Caco-2 (cell line): ENCODE measurements around the gene RD3L. TPM values are rescaled to one million over a fixed set of nuclear protein-coding genes. Genes with fewer than 3 reads are reported as not detected.

Source experiments
- BruUV-seq: library from RNA; stranded (reverse); fragments of 400-500 nt; replicated peaks from 2 replicates; lab custom pipeline; 2021; lab: Mats Ljungman, UMichigan
- CTCF ChIA-PET: fragments of 300-600 bp; sonication (Branson Sonifier 250); formaldehyde crosslinking; loops from one replicate; lab custom pipeline; 2022; ENCODE audit warnings: antibody characterized with exemption; lab: Charles Lee
- POLR2A ChIA-PET: fragments of 300-600 bp; sonication (Branson Sonifier 250); formaldehyde crosslinking; loops from one replicate; lab custom pipeline; 2022; ENCODE audit warnings: antibody characterized with exemption; lab: Charles Lee
- DNase-seq, 2 experiments: peaks; one replicate each; pipeline versions ENCODE4 v3.0.0 to v3.0.0-alpha.2; 2020 to 2022
- H3K27me3 ChIP-seq: replicated peaks from 2 replicates; pipeline ENCODE4 v1.6.0; 2011; ENCODE audit warnings: low read length; ENCODE audit not compliant: control insufficient read depth, insufficient read depth
- H3K36me3 ChIP-seq: 2 replicates; pipeline ENCODE4 v1.5.1; 2011; ENCODE audit warnings: low read length; ENCODE audit not compliant: control insufficient read depth, insufficient read depth
- H3K4me1 ChIP-seq: fragments of 250-450 bp; sonication (Bioruptor Pico); 2 replicates; pipeline ENCODE4 v1.5.1; 2020; ENCODE audit warnings: mild to moderate bottlenecking
- H3K4me3 ChIP-seq: 2 replicates; pipeline ENCODE4 v1.5.1; 2011; ENCODE audit warnings: low read depth, mild to moderate bottlenecking, control low read depth, low read length
- H3K9me3 ChIP-seq: fragments of 250-450 bp; sonication (Bioruptor Pico); 2 replicates; pipeline ENCODE4 v1.5.1; 2020; ENCODE audit warnings: mild to moderate bottlenecking, moderate library complexity
- H3K27ac Mint-ChIP-seq: one replicate; pipeline ENCODE4 v1.8.0; 2022; ENCODE audit warnings: mixed read lengths; ENCODE audit not compliant: unreplicated experiment
- H3K27me3 Mint-ChIP-seq: one replicate; pipeline ENCODE4 v1.8.0; 2022; ENCODE audit warnings: mixed read lengths; ENCODE audit not compliant: insufficient read depth, unreplicated experiment
- H3K36me3 Mint-ChIP-seq: one replicate; pipeline ENCODE4 v1.8.0; 2022; ENCODE audit warnings: mild to moderate bottlenecking, mixed read lengths; ENCODE audit not compliant: insufficient read depth, unreplicated experiment
- H3K4me1 Mint-ChIP-seq: one replicate; pipeline ENCODE4 v1.8.0; 2022; ENCODE audit warnings: low read depth, mixed read lengths; ENCODE audit not compliant: unreplicated experiment
- H3K4me3 Mint-ChIP-seq: one replicate; pipeline ENCODE4 v1.8.0; 2022; ENCODE audit warnings: mild to moderate bottlenecking, moderate library complexity, mixed read lengths; ENCODE audit not compliant: unreplicated experiment
- H3K9me3 Mint-ChIP-seq: one replicate; pipeline ENCODE4 v1.8.0; 2022; ENCODE audit warnings: mixed read lengths; ENCODE audit not compliant: unreplicated experiment
- CTCF ChIP-seq, 2 experiments: fragments of 200-600 bp in 1 of 2; IDR thresholded peaks; 1 replicate in 1 of 2; 2 replicates in 1 of 2; pipeline versions ENCODE4 v1.5.1 to v1.8.0; 2011 to 2022; ENCODE audit warnings: antibody characterized with exemption in 1 of 2, control low read depth in 1 of 2, inconsistent platforms in 1 of 2, low read depth in 1 of 2, low read length in 1 of 2, mild to moderate bottlenecking in 1 of 2, moderate library complexity in 1 of 2; ENCODE audit not compliant: insufficient read depth in 1 of 2, severe bottlenecking in 1 of 2, unreplicated experiment in 1 of 2
- intact Hi-C: fragments of 100-400 bp; cut with micrococcal nuclease; formaldehyde crosslinking; loops from one replicate; pipeline ENCODE4 v1.10.0; 2022; ENCODE audit not compliant: unreplicated experiment
- total RNA-seq: library from RNA; stranded (reverse); gene quantifications from 2 replicates; pipeline ENCODE4 v1.2.3, GENCODE V29; 2022

The RD3L gene
- total RNA-seq, 1 experiment from 2014 or later, result not detected

DNA sequence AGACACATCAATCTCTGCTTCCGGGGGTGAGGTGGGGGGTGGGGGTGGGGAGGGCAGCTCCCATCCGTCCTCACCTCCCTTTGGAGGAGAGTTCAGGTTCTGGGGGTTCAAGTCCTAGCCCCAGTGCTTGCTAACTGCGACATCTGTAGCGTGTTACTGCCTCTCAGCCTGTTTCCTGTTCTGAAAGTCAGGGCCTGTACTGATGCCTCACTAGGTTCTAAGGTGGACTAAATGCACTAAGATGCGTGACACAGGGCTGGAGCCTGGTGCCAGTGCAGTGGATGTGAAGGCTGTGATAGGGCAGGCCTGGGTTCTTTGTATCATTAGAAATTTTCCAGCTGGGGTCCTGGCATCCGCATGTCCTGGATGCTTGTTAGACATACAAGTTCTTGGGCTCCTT lies 31.3 kb downstream of the RD3L start:
- no peak overlapping the region for H3K4me3 Mint-ChIP-seq
- no peak overlapping the region for H3K27ac Mint-ChIP-seq
- TF ChIP-seq CTCF (IDR thresholded peaks at IDR 0.05; ENCODE audit: insufficient read depth in 1 of 2, low read depth in 1 of 2, low read length in 1 of 2, severe bottlenecking in 1 of 2, unreplicated experiment in 1 of 2), result no peak
- intact Hi-C loops, result loop anchor here (1.0 kb wide), 2 partner anchors 63 to 103 kb away; no protein-coding TSS in a partner anchor
- Histone ChIP-seq H3K9me3 (no peaks in the 10 kb centered on the region), H3K27me3 (no peaks in the 10 kb centered on the region), H3K4me3 (no peak overlapping the region), H3K36me3 (no peaks in the 10 kb centered on the region; the same call in 1 of the 2 replicates), H3K4me1 (no peaks in the 10 kb centered on the region)
- POLR2A ChIA-PET, result interaction anchor here (0.5 kb wide), 1 partner anchor 124 kb away, joined by 3 read pairs; no protein-coding TSS in a partner anchor
- CTCF ChIA-PET, result interaction anchor here (0.6 to 1.9 kb wide), 4 partner anchors 10 to 106 kb away, joined by 3 to 46 read pairs (median 8); partner anchors contain the start of gene RD3L
- no TSS peak for BruUV-seq
- H3K27me3 Mint-ChIP-seq, result no peaks in the 10 kb centered on the region
- no peak for DNase-seq
- peaks cover 22% of the 10 kb centered on the region for H3K36me3 Mint-ChIP-seq
- no peaks in the 10 kb centered on the region for H3K9me3 Mint-ChIP-seq
- peaks cover 6% of the 10 kb centered on the region for H3K4me1 Mint-ChIP-seq

DNA sequence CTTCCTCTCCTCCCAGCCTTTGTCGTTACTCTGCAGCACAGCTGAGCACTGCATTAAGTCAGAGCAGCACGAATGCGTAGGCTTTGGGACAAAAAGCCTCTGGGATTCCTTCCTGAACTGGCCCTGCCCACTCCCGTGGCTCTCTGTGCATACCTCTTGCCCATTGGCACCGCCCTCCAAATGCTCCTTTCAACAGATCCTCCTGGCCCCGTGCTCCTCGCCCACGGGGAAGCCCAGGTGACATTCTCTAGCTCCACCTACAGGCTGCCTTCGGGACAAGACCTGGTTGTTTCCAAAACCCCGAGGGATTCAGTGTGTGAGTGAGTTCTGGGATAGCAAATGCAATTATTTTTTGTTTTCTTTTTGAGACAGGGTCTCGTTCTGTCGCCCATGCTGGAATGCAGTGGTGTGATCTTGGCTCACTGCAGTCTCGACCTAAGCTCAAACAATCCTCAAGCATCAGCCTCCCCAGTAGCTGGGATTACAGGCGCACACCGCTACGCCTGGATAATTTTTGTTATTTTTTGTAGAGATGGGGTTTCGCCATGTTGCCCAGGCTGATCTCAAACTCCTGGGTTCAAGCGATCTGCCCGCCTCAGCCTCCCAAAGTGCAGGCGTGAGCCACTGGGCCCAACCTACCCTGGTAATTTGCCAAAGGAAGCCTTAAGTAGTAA lies 31.9 kb downstream of the RD3L start:
- Histone ChIP-seq H3K27me3 (no peaks in the 10 kb centered on the region), H3K4me1 (no peaks in the 10 kb centered on the region), H3K9me3 (no peaks in the 10 kb centered on the region), H3K36me3 (no peaks in the 10 kb centered on the region; the same call in 1 of the 2 replicates), H3K4me3 (no peak overlapping the region)
- Mint-ChIP-seq H3K9me3 (no peaks in the 10 kb centered on the region), H3K36me3 (peaks cover 16% of the 10 kb centered on the region), H3K27ac (peak overlapping the region; percentile 35), H3K4me1 (peaks cover 6% of the 10 kb centered on the region), H3K27me3 (no peaks in the 10 kb centered on the region), H3K4me3 (peak overlapping the region; percentile 15)
- ChIA-PET CTCF (interaction anchor here (0.6 to 1.9 kb wide), 6 partner anchors 10 to 105 kb away, joined by 3 to 46 read pairs (median 5); partner anchors contain the start of gene RD3L), POLR2A (interaction anchor here (0.5 kb wide), 1 partner anchor 123 kb away, joined by 3 read pairs; no protein-coding TSS in a partner anchor)
- intact Hi-C loops, result loop anchor here (1.0 kb wide), 2 partner anchors 62 to 102 kb away; no protein-coding TSS in a partner anchor
- peak; percentile 83 to 89 for TF ChIP-seq CTCF (IDR thresholded peaks at IDR 0.05; ENCODE audit: insufficient read depth in 1 of 2, low read depth in 1 of 2, low read length in 1 of 2, severe bottlenecking in 1 of 2, unreplicated experiment in 1 of 2)
- no TSS peak for BruUV-seq
- peak; percentile 80 to 84 for DNase-seq

DNA sequence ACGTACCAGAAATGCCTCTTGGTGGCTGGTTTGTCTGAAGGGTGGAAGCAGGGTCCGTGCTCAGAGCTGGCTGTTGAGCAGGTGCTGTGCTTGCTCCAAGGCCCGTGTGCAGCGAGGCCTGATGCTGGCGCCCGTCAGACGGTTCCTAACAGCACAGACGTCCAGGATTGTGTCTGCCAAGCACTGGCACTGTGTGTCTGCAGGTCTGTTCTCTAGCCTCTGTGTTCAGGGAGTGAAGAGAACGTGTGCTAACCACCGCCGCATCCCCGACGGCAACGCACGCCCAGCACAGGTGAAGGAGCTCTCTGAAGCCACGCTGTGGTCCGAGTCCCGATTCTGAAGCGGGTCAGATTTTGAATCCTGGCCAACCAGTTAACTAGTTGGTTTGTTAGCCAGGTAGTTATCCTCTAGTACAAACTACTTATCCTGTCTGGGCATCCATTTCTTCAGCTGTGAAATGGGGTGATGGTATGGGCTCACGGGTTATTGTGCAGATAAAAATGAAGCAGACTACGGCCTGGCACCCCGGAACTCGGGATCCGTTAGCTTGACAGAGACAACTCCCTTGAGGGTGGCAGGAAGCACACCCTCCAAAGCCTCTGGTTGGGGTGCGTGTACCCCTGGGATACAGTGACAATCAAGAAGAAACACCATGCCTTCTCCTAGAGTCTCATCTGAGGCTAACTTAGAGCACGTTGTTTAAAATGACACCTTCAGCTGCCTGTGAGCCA lies 32.6 kb downstream of the RD3L start:
- H3K27ac Mint-ChIP-seq, result peak overlapping the region; percentile 35
- BruUV-seq, result no TSS peak

More for the DNA sequence above, 32.6 kb downstream of the RD3L start:
- Histone ChIP-seq H3K9me3 (no peaks in the 10 kb centered on the region), H3K36me3 (no peaks in the 10 kb centered on the region; the same call in 1 of the 2 replicates), H3K4me3 (no peak overlapping the region), H3K27me3 (no peaks in the 10 kb centered on the region), H3K4me1 (no peaks in the 10 kb centered on the region)
- Mint-ChIP-seq H3K4me3 (peak overlapping the region; percentile 15), H3K27me3 (no peaks in the 10 kb centered on the region), H3K9me3 (no peaks in the 10 kb centered on the region), H3K4me1 (peaks cover 6% of the 10 kb centered on the region), H3K36me3 (peaks cover 9% of the 10 kb centered on the region)
- intact Hi-C loops, result loop anchor here (1.0 kb wide), 2 partner anchors 61 to 101 kb away; no protein-coding TSS in a partner anchor
- ChIA-PET CTCF (interaction anchor here (0.6 to 1.9 kb wide), 6 partner anchors 8 to 104 kb away, joined by 3 to 46 read pairs (median 5); no protein-coding TSS in a partner anchor), POLR2A (no interaction called here)
- no peak for DNase-seq
- no peak for TF ChIP-seq CTCF (IDR thresholded peaks at IDR 0.05; ENCODE audit: insufficient read depth in 1 of 2, low read depth in 1 of 2, low read length in 1 of 2, severe bottlenecking in 1 of 2, unreplicated experiment in 1 of 2)
